ENCODE results near the gene GTPBP8. TPM values are rescaled to one million over a fixed set of nuclear protein-coding genes. Genes with fewer than 3 reads are reported as not detected.
A peak's percentile ranks its signal among the peaks of the same experiment; 100 is the strongest.

Gene GTPBP8
- total RNA-seq (2022) (18.3 and 19.5 TPM in 2 replicates), Bru-seq, nascent RNA (percentile 84 among the genes with signal in this experiment), BruChase-seq, experiment 1, labeled RNA remaining after a 2-hour chase (percentile 78 among the genes with signal in this experiment), BruChase-seq, experiment 2, labeled RNA remaining after a 6-hour chase (percentile 80 among the genes with signal in this experiment)
- long read RNA-seq, transcript GTPBP8-207 (5 exons, 715 nt): minor isoform, 10 of 43 reads
- long read RNA-seq, transcript GTPBP8-203 (6 exons, 1,360 nt): major isoform, 28 of 43 reads
- long read RNA-seq, partial matches to known transcripts: 0 of 43 reads
- long read RNA-seq, other reads (novel, unspliced or antisense): 4 of 43 reads

- Mint-ChIP-seq H3K36me3 (ENCODE audit: insufficient read depth, unreplicated experiment) (peaks cover 8% of the 10 kb centered on the region), H3K4me3 (ENCODE audit: unreplicated experiment) (peak within 1 kb of the TSS; percentile 87), H3K9me3 (ENCODE audit: unreplicated experiment) (no peaks in the 10 kb centered on the region), H3K27ac (ENCODE audit: unreplicated experiment) (peak within 1 kb of the TSS; percentile 94), H3K27me3 (ENCODE audit: insufficient read depth, unreplicated experiment) (no peaks in the 10 kb centered on the region), H3K4me1 (ENCODE audit: low read depth, unreplicated experiment) (peaks cover 15% of the 10 kb centered on the region)
- Histone ChIP-seq H3K4me3 (ENCODE audit: low read depth, low read length) (peak within 1 kb of the TSS; percentile 59), H3K4me1 (peaks cover 16% of the 10 kb centered on the region; the same call in 1 of the 2 replicates), H3K9me3 (no peaks in the 10 kb centered on the region), H3K36me3 (ENCODE audit: control insufficient read depth, insufficient read depth, low read length) (no peaks in the 10 kb centered on the region), H3K27me3 (replicated peaks; ENCODE audit: control insufficient read depth, insufficient read depth, low read length) (no peaks in the 10 kb centered on the region)
- peak; percentile 92 to 94 for DNase-seq
- no peak for TF ChIP-seq CTCF (IDR thresholded peaks at IDR 0.05; ENCODE audit: insufficient read depth in 1 of 2, low read depth in 1 of 2, low read length in 1 of 2, severe bottlenecking in 1 of 2, unreplicated experiment in 1 of 2)
- ChIA-PET POLR2A (interaction anchor here (0.7 to 2.0 kb wide), 4 partner anchors 28 to 705 kb away, joined by 3 to 12 read pairs (median 4); partner anchors contain the start of gene USF3), CTCF (interaction anchor here (0.6 to 1.6 kb wide), 4 partner anchors 52 to 273 kb away, joined by 3 to 8 read pairs (median 5); no protein-coding TSS in a partner anchor)
- intact Hi-C loops (cut with micrococcal nuclease; ENCODE audit: unreplicated experiment): loop anchor here (1.0 to 5.0 kb wide), 3 partner anchors 28 to 429 kb away; partner anchors contain the start of genes ATG3, CCDC80 and SLC35A5
- TSS peak; percentile 83 for BruUV-seq (replicated peaks)
Measured at GRCh38 chr3:112990672-112991602, at the start of gene GTPBP8. GTPBP8 (plus strand) TSS chr3:112990984; CDS start chr3:112991000, 16 bp downstream.

- Mint-ChIP-seq H3K4me1 (ENCODE audit: low read depth, unreplicated experiment) (no peaks in the 10 kb centered on the region), H3K27ac (ENCODE audit: unreplicated experiment) (no peak overlapping the region), H3K36me3 (ENCODE audit: insufficient read depth, unreplicated experiment) (no peaks in the 10 kb centered on the region), H3K9me3 (ENCODE audit: unreplicated experiment) (no peaks in the 10 kb centered on the region), H3K27me3 (ENCODE audit: insufficient read depth, unreplicated experiment) (peaks cover 3% of the 10 kb centered on the region), H3K4me3 (ENCODE audit: unreplicated experiment) (no peak overlapping the region)
- H3K4me1 ChIP-seq: no peaks in the 10 kb centered on the region
- CTCF ChIA-PET: no interaction called here
- H3K4me3 ChIP-seq (ENCODE audit: low read depth, low read length): no peak overlapping the region
- POLR2A ChIA-PET: no interaction called here
- no peaks in the 10 kb centered on the region for H3K36me3 ChIP-seq (ENCODE audit: control insufficient read depth, insufficient read depth, low read length)
- no peaks in the 10 kb centered on the region; the same call in 1 of the 2 replicates for H3K9me3 ChIP-seq
- no peak for TF ChIP-seq CTCF (IDR thresholded peaks at IDR 0.05; ENCODE audit: insufficient read depth in 1 of 2, low read depth in 1 of 2, low read length in 1 of 2, severe bottlenecking in 1 of 2, unreplicated experiment in 1 of 2)
- no peaks in the 10 kb centered on the region; the same call in none of the 2 replicates for H3K27me3 ChIP-seq (replicated peaks; ENCODE audit: control insufficient read depth, insufficient read depth, low read length)
- BruUV-seq (replicated peaks): no TSS peak
- DNase-seq: no peak
- intact Hi-C loops (cut with micrococcal nuclease; ENCODE audit: unreplicated experiment): no loop called here
Measured at GRCh38 chr3:112948346-112948838, 42.4 kb upstream of the GTPBP8 start.

GRCh38 chr3:112956351-112956750, 34.4 kb upstream of the GTPBP8 start:
- Mint-ChIP-seq H3K9me3 (ENCODE audit: unreplicated experiment) (peaks cover 11% of the 10 kb centered on the region), H3K36me3 (ENCODE audit: insufficient read depth, unreplicated experiment) (no peaks in the 10 kb centered on the region), H3K4me1 (ENCODE audit: low read depth, unreplicated experiment) (no peaks in the 10 kb centered on the region), H3K27me3 (ENCODE audit: insufficient read depth, unreplicated experiment) (peaks cover 2% of the 10 kb centered on the region), H3K4me3 (ENCODE audit: unreplicated experiment) (no peak overlapping the region), H3K27ac (ENCODE audit: unreplicated experiment) (no peak overlapping the region)
- BruUV-seq (replicated peaks): no TSS peak
- no peak overlapping the region for H3K4me3 ChIP-seq (ENCODE audit: low read depth, low read length)
- no peak for DNase-seq
- intact Hi-C loops (cut with micrococcal nuclease; ENCODE audit: unreplicated experiment): no loop called here
- ChIA-PET POLR2A (no interaction called here), CTCF (no interaction called here)
- H3K36me3 ChIP-seq (ENCODE audit: control insufficient read depth, insufficient read depth, low read length): no peaks in the 10 kb centered on the region
- H3K27me3 ChIP-seq (replicated peaks; ENCODE audit: control insufficient read depth, insufficient read depth, low read length): no peaks in the 10 kb centered on the region
- H3K4me1 ChIP-seq: no peaks in the 10 kb centered on the region
- TF ChIP-seq CTCF (IDR thresholded peaks at IDR 0.05; ENCODE audit: insufficient read depth in 1 of 2, low read depth in 1 of 2, low read length in 1 of 2, severe bottlenecking in 1 of 2, unreplicated experiment in 1 of 2): no peak
- no peaks in the 10 kb centered on the region; the same call in 1 of the 2 replicates for H3K9me3 ChIP-seq

Measured in Caco-2 (cell line).